Panc1 (cell line): ENCODE measurements around the gene AAMDC. TPM values are rescaled to one million over a fixed set of nuclear protein-coding genes. Genes with fewer than 3 reads are reported as not detected.
"Not testable (repeated sequence)": the region's sequence is repeated elsewhere in the genome, so short reads cannot be mapped to it uniquely, and the experiment has no call there.

Source experiments
- ATAC-seq: fragments of 200-7000 bp; cut with Tn5 transposase; 2 replicates; pipeline ENCODE4 v1.9.1; 2020; ENCODE audit warnings: mild to moderate bottlenecking, moderate library complexity
- BruUV-seq: library from RNA; stranded (reverse); fragments of 400-500 nt; replicated peaks from 2 replicates; lab custom pipeline; 2021; lab: Mats Ljungman, UMichigan
- CTCF ChIA-PET: fragments of 300-600 bp; sonication (Branson Sonifier 250); formaldehyde crosslinking; loops from one replicate; lab custom pipeline; 2022; ENCODE audit warnings: antibody characterized with exemption; lab: Charles Lee
- POLR2A ChIA-PET: fragments of 300-600 bp; sonication (Branson Sonifier 250); formaldehyde crosslinking; loops from one replicate; lab custom pipeline; 2022; ENCODE audit warnings: antibody characterized with exemption; lab: Charles Lee
- DNase-seq: peaks from one replicate; pipeline ENCODE4 v3.0.0-alpha.2; 2010; ENCODE audit warnings: low read depth, low spot score
- H3K27ac ChIP-seq: 2 replicates; pipeline ENCODE4 v1.5.1; 2011; ENCODE audit warnings: mild to moderate bottlenecking, low read length, inconsistent platforms
- H3K27me3 ChIP-seq: fragments of 200-500 bp; sonication (Bioruptor generic); 2 replicates; pipeline ENCODE4 v1.6.0; 2014; ENCODE audit warnings: low read length, inconsistent platforms; ENCODE audit not compliant: control insufficient read depth, insufficient read depth
- H3K36me3 ChIP-seq: fragments of 200-500 bp; sonication (Bioruptor generic); 2 replicates; pipeline ENCODE4 v1.5.1; 2014; ENCODE audit warnings: inconsistent platforms, mild to moderate bottlenecking, low read length, moderate library complexity; ENCODE audit not compliant: control insufficient read depth, insufficient read depth
- H3K4me1 ChIP-seq: 2 replicates; pipeline ENCODE4 v1.5.1; 2011; ENCODE audit warnings: inconsistent platforms, mild to moderate bottlenecking, low read length, moderate library complexity; ENCODE audit not compliant: control insufficient read depth, insufficient read depth
- H3K4me3 ChIP-seq, 2 experiments: 2 replicates each; pipeline ENCODE4 v1.5.1; 2011 to 2012; ENCODE audit warnings: low read depth in 2 of 2, low read length in 2 of 2, mild to moderate bottlenecking in 2 of 2, inconsistent platforms in 1 of 2, moderate library complexity in 1 of 2
- H3K9me3 ChIP-seq: fragments of 200-500 bp; sonication (Bioruptor generic); 2 replicates; pipeline ENCODE4 v1.5.1; 2014; ENCODE audit warnings: low read depth, mild to moderate bottlenecking, inconsistent platforms, low read length, moderate library complexity; ENCODE audit not compliant: control insufficient read depth, insufficient read depth
- POLR2AphosphoS5 ChIP-seq: IDR thresholded peaks from 2 replicates; pipeline ENCODE4 v1.6.1; 2012; ENCODE audit warnings: mild to moderate bottlenecking, low read depth, low read length, moderate library complexity
- SIN3A ChIP-seq: IDR thresholded peaks from 2 replicates; pipeline ENCODE4 v1.6.1; 2012; ENCODE audit warnings: low read depth, mild to moderate bottlenecking, low read length, moderate library complexity, borderline replicate concordance; ENCODE audit not compliant: insufficient read depth
- TCF7L2 ChIP-seq: IDR thresholded peaks from 2 replicates; pipeline ENCODE4 v1.6.1; 2011; ENCODE audit warnings: mild to moderate bottlenecking, low read depth, low read length, inconsistent platforms
- in situ Hi-C: cut with HindIII; loops from 2 replicates; pipeline ENCODE4 v1.10.0; 2016; ENCODE audit warnings: low sequenced_read_pairs, low pct_unique_long_range_greater_than_20kb
- intact Hi-C: fragments of 100-400 bp; cut with micrococcal nuclease; formaldehyde crosslinking; loops from one replicate; pipeline ENCODE4 v1.10.0; 2022; ENCODE audit not compliant: unreplicated experiment
- total RNA-seq: library from RNA; stranded (reverse); gene quantifications from one replicate; pipeline ENCODE4 v1.2.1, GENCODE V29; 2021; ENCODE audit not compliant: unreplicated experiment
- TF ChIP-seq, protein P1 (sequence below): fragments of 450-650 bp; IDR thresholded peaks from 2 replicates; pipeline ENCODE4 v1.5.1; 2017; ENCODE audit warnings: mild to moderate bottlenecking
- TF ChIP-seq, protein P2 (sequence below), 2 experiments: IDR thresholded peaks; 2 replicates each; pipeline ENCODE4 v1.6.1; 2011 to 2012; ENCODE audit warnings: low read depth in 2 of 2, control low read depth in 1 of 2, low read length in 1 of 2, mild to moderate bottlenecking in 1 of 2, moderate library complexity in 1 of 2; ENCODE audit not compliant: insufficient read depth in 1 of 2

AAMDC gene
- total RNA-seq, 1 experiment from 2014 or later = 52.7 TPM

DNA sequence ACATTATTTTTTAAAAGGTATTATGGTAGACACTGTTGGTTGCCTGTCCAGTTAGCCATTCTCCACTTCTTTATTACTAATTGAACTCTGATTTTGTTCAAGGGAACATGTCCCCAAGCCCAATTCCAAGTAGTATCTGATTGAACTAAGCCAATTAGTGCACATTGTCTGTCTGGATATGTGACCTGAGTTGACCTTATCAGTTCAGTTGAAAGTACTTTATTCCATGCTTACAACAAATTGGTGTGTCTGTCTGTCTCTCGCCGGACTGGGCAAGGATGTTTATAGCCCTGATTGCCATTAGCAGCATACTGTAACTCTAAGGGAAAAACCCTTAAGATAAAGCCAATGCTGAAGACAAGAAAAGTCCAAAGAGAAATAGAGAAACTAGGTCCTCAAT lies 87.9 kb downstream of the AAMDC start:
- Histone ChIP-seq H3K4me3 (no peak overlapping the region), H3K27me3 (no peaks in the 10 kb centered on the region), H3K9me3 (no peaks in the 10 kb centered on the region), H3K36me3 (no peaks in the 10 kb centered on the region), H3K4me1 (peaks cover under 1% of the 10 kb centered on the region; the same call in 1 of the 2 replicates), H3K27ac (no peak overlapping the region)
- in situ Hi-C loops (no loop called here), intact Hi-C loops (no loop called here)
- ChIA-PET POLR2A (no interaction called here), CTCF (no interaction called here)
- no peak for TF ChIP-seq POLR2AphosphoS5
- no peak for TF ChIP-seq TCF7L2
- TF ChIP-seq, protein P1, sequence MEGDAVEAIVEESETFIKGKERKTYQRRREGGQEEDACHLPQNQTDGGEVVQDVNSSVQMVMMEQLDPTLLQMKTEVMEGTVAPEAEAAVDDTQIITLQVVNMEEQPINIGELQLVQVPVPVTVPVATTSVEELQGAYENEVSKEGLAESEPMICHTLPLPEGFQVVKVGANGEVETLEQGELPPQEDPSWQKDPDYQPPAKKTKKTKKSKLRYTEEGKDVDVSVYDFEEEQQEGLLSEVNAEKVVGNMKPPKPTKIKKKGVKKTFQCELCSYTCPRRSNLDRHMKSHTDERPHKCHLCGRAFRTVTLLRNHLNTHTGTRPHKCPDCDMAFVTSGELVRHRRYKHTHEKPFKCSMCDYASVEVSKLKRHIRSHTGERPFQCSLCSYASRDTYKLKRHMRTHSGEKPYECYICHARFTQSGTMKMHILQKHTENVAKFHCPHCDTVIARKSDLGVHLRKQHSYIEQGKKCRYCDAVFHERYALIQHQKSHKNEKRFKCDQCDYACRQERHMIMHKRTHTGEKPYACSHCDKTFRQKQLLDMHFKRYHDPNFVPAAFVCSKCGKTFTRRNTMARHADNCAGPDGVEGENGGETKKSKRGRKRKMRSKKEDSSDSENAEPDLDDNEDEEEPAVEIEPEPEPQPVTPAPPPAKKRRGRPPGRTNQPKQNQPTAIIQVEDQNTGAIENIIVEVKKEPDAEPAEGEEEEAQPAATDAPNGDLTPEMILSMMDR = no peak
- no peak for TF ChIP-seq SIN3A
- TF ChIP-seq, protein P2, sequence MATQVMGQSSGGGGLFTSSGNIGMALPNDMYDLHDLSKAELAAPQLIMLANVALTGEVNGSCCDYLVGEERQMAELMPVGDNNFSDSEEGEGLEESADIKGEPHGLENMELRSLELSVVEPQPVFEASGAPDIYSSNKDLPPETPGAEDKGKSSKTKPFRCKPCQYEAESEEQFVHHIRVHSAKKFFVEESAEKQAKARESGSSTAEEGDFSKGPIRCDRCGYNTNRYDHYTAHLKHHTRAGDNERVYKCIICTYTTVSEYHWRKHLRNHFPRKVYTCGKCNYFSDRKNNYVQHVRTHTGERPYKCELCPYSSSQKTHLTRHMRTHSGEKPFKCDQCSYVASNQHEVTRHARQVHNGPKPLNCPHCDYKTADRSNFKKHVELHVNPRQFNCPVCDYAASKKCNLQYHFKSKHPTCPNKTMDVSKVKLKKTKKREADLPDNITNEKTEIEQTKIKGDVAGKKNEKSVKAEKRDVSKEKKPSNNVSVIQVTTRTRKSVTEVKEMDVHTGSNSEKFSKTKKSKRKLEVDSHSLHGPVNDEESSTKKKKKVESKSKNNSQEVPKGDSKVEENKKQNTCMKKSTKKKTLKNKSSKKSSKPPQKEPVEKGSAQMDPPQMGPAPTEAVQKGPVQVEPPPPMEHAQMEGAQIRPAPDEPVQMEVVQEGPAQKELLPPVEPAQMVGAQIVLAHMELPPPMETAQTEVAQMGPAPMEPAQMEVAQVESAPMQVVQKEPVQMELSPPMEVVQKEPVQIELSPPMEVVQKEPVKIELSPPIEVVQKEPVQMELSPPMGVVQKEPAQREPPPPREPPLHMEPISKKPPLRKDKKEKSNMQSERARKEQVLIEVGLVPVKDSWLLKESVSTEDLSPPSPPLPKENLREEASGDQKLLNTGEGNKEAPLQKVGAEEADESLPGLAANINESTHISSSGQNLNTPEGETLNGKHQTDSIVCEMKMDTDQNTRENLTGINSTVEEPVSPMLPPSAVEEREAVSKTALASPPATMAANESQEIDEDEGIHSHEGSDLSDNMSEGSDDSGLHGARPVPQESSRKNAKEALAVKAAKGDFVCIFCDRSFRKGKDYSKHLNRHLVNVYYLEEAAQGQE (IDR thresholded peaks at IDR 0.05; ENCODE audit: insufficient read depth in 1 of 2, low read depth in 2 of 2, low read length in 1 of 2) = no peak
- ATAC-seq (no peak), DNase-seq (no peak)
- no TSS peak for BruUV-seq

DNA sequence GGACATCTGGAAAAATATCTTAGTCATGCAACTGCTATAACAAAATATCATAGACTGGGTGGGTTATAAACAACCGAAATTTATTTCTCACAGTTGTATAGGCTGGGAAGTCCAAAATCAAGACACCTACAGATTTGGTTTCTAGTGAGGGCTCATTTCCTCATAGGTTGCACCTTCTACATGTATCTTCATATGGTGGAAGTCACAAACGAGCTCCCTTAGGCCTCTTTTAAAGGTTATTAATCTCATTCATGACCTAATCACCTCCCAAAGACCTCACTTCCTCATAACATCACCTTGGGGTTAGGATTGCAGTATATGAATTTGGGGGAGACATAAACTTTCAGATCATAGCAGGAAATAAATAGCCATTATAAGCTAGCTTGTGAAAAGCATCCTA lies 88.3 kb downstream of the AAMDC start:
- H3K36me3 ChIP-seq = no peaks in the 10 kb centered on the region
- CTCF ChIA-PET = no interaction called here
- no peaks in the 10 kb centered on the region for H3K9me3 ChIP-seq
- BruUV-seq = no TSS peak
- intact Hi-C loops (no loop called here), in situ Hi-C loops (no loop called here)
- POLR2A ChIA-PET = no interaction called here
- H3K27ac ChIP-seq = no peak overlapping the region
- H3K4me3 ChIP-seq = no peak overlapping the region
- no peak for DNase-seq
- no peaks in the 10 kb centered on the region for H3K27me3 ChIP-seq
- ATAC-seq = no peak
- H3K4me1 ChIP-seq = peaks cover 5% of the 10 kb centered on the region
- TF ChIP-seq SIN3A = no peak

DNA sequence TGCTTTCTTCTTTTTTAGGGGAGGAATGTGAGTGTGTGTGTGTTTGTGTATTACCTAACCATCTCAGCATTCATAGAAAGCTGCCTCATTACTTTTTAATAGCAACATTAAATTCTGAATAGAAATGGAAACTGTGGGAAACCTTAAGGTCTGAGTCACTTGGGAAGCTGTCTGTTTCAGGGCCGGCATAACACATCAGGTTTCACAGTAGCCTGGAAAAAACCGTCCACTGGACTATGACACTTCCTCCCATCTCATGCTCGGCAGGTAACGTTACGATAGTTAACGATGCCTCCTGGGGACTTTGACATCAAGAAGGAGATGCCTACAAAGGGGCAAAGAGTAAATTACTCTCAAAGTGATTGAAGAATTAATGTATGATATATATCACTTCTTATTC lies 89.9 kb downstream of the AAMDC start:
- H3K9me3 ChIP-seq, POLR2A ChIA-PET, CTCF ChIA-PET, in situ Hi-C loops, DNase-seq, H3K27ac ChIP-seq, ATAC-seq, H3K36me3 ChIP-seq, intact Hi-C loops, H3K4me3 ChIP-seq, BruUV-seq, H3K27me3 ChIP-seq: not testable (repeated sequence)
- H3K4me1 ChIP-seq = peaks cover 11% of the 10 kb centered on the region

DNA sequence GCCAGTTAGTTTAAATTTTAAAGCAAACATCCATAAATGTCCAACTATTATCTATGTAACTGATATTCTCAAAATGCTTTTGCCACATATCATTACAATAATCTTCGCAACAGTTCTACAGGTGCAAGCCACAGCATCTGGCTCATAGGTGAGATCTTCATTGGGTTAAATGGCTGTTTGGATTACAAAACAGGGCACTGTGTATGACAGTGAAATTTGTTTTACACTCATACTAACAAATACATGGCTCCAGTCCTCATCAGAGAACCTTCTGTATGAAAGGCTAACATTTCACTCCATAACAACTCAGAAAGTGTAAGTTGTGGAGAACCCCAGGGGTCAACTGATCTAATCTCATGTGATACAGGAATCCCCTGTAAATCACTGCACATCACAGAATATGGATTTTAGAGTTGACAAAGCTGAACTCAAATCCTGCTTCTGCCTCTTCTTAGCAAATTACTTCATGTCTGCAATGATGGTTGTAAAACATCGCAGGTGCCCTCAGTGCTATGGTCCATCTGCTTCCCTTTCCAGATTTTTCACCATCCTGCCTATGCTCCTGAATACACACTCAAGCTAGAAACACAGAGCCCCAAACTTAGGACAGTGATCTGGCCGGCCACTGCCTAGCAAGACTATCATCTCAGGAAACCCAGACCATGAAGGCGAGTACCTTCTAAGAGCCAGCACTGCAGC lies 92.8 kb downstream of the AAMDC start:
- CTCF ChIA-PET, H3K27ac ChIP-seq, H3K27me3 ChIP-seq, H3K4me3 ChIP-seq, ATAC-seq, intact Hi-C loops, BruUV-seq, DNase-seq, H3K36me3 ChIP-seq, H3K9me3 ChIP-seq, in situ Hi-C loops: not testable (repeated sequence)
- H3K4me1 ChIP-seq = peaks cover 11% of the 10 kb centered on the region
- POLR2A ChIA-PET = interaction anchor here (0.6 kb wide), 1 partner anchor 68 kb away, joined by 12 read pairs; no protein-coding TSS in a partner anchor

DNA sequence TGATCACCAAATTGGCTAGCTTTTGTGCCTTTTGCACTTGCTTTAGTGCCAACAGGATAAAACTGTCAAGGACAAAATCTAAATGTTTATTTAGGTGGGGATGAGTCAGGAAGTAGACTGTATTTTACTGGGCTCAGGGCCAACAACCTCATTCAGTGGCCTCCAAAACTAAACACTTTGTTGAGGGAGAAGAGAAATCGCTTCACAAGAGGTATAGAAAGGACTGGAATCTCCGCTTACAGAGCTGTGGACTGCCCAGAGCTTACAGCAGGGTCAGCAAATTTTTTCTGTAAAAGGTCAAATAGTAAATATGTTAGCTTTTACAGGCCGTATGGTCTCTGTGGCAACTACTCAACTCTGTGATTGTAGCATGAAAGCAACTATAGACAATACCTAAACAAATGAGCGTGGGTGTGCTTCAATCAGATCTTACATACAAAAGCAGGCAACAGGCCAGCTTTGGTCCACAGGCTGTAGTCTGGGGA lies 93.4 kb downstream of the AAMDC start:
- H3K36me3 ChIP-seq, in situ Hi-C loops, BruUV-seq, intact Hi-C loops, H3K9me3 ChIP-seq, CTCF ChIA-PET, H3K27me3 ChIP-seq, H3K4me3 ChIP-seq, POLR2A ChIA-PET: not testable (repeated sequence)
- Histone ChIP-seq H3K4me1 (peaks cover 11% of the 10 kb centered on the region), H3K27ac (peak overlapping the region; percentile 57)
- DNase-seq = peak; percentile 50
- peak; percentile 85 for ATAC-seq
